ENCODE results near the gene FAR2.
A peak's percentile ranks its signal among the peaks of the same experiment; 100 is the strongest.

The FAR2 gene

DNA sequence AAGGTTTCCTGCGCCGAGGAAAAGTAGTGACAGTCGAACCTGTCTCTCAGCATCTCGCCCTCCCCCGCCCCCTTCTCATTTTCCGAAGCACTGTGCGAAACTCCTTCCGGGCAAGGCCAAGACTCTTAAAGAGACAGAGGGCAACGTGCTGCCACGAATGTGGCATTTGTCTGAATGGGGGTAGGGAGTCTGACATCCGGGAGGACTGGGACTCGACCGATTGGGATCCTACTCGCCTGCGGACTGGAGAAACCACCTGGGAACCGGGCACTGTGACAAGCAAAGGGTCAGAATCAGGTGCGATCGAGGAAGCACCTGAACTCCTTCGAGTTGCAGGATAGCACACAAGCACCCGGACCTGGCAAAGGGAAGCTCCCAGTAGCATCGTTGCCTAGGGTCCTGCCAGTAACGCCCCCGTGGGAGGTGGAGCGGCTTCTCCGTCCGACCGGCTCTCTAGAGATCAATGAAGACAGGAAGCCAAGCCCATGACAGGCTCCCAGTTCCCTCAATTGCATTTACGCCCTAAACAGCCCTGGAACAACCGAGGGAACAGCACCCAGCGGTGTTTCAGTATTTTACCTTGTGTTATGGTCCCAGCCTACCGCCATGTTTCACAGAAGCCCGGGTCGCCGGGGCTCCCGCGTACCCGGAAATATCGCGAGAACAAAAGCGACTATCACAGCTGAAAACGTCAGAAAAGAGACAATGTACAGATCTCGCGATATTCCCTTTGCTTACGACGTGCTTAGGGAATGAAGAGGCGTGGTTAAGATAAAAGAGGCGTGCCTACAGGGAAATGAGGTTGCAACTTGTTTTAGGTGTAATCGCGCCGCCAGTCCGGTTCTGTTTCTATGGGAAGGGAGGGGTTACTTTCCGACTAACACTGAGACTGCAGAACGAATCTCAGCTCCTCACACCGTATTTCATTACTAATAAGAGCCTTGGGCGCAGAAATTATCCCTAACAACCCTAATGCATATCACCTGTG, 231.8 kb downstream of the FAR2 start, which contains the start of gene ERGIC2 (continued):
- peak; percentile 33; the same call in 1 of the 2 replicates for TF ChIP-seq GLIS2 (tag by site-specific recombination; IDR thresholded peaks at IDR 0.05)
- no peak for TF ChIP-seq ZNF404 (tag by site-specific recombination; IDR thresholded peaks at IDR 0.05)
- no peak for TF ChIP-seq FEZF1 (tag by site-specific recombination; IDR thresholded peaks at IDR 0.05)
- TF ChIP-seq KLF7 (tag by site-specific recombination; IDR thresholded peaks at IDR 0.05; ENCODE audit: borderline replicate concordance), result no peak
- TF ChIP-seq ZNF596 (tag by site-specific recombination; IDR thresholded peaks at IDR 0.05), result no peak
- TF ChIP-seq ZNF777 (tag by site-specific recombination; IDR thresholded peaks at IDR 0.05; ENCODE audit: borderline replicate concordance), result no peak
- TF ChIP-seq ZNF677 (tag by site-specific recombination; IDR thresholded peaks at IDR 0.05), result no peak
- no peak for TF ChIP-seq ZNF350 (tag by site-specific recombination; IDR thresholded peaks at IDR 0.05)
- no peak for TF ChIP-seq ZNF366 (tag by site-specific recombination; conservative IDR thresholded peaks at IDR 0.05)
- TF ChIP-seq, protein P1, sequence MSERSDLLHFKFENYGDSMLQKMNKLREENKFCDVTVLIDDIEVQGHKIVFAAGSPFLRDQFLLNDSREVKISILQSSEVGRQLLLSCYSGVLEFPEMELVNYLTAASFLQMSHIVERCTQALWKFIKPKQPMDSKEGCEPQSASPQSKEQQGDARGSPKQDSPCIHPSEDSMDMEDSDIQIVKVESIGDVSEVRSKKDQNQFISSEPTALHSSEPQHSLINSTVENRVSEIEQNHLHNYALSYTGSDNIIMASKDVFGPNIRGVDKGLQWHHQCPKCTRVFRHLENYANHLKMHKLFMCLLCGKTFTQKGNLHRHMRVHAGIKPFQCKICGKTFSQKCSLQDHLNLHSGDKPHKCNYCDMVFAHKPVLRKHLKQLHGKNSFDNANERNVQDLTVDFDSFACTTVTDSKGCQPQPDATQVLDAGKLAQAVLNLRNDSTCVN (tag by site-specific recombination; optimal IDR thresholded peaks at IDR 0.05), result peak; percentile 32
- no peak for TF ChIP-seq ZNF140 (tag by site-specific recombination; IDR thresholded peaks at IDR 0.05)
- TF ChIP-seq, protein P2, sequence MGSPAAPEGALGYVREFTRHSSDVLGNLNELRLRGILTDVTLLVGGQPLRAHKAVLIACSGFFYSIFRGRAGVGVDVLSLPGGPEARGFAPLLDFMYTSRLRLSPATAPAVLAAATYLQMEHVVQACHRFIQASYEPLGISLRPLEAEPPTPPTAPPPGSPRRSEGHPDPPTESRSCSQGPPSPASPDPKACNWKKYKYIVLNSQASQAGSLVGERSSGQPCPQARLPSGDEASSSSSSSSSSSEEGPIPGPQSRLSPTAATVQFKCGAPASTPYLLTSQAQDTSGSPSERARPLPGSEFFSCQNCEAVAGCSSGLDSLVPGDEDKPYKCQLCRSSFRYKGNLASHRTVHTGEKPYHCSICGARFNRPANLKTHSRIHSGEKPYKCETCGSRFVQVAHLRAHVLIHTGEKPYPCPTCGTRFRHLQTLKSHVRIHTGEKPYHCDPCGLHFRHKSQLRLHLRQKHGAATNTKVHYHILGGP (tag by site-specific recombination; IDR thresholded peaks at IDR 0.05), result no peak
- no peak for TF ChIP-seq ZNF16 (tag by site-specific recombination; IDR thresholded peaks at IDR 0.05; ENCODE audit: low read depth)
- TF ChIP-seq ZNF791 (tag by site-specific recombination; IDR thresholded peaks at IDR 0.05), result no peak
- no peak for TF ChIP-seq ZNF558 (tag by site-specific recombination; IDR thresholded peaks at IDR 0.05)
- TF ChIP-seq ZNF19 (tag by site-specific recombination; IDR thresholded peaks at IDR 0.05; ENCODE audit: low read depth), result no peak
- TF ChIP-seq ZBTB21 (tag by site-specific recombination; IDR thresholded peaks at IDR 0.05), result peak; percentile 80
- TF ChIP-seq ZNF433 (tag by site-specific recombination; IDR thresholded peaks at IDR 0.05; ENCODE audit: low read depth), result no peak
- TF ChIP-seq MEIS1 (CRISPR knock-in tag; IDR thresholded peaks at IDR 0.05; ENCODE audit: borderline replicate concordance), result no peak
- no peak for TF ChIP-seq ZNF354C (tag by site-specific recombination; IDR thresholded peaks at IDR 0.05; ENCODE audit: borderline replicate concordance, low read depth)
- TF ChIP-seq ZNF202 (tag by site-specific recombination; IDR thresholded peaks at IDR 0.05; ENCODE audit: borderline replicate concordance), result no peak
- TF ChIP-seq, protein P3, sequence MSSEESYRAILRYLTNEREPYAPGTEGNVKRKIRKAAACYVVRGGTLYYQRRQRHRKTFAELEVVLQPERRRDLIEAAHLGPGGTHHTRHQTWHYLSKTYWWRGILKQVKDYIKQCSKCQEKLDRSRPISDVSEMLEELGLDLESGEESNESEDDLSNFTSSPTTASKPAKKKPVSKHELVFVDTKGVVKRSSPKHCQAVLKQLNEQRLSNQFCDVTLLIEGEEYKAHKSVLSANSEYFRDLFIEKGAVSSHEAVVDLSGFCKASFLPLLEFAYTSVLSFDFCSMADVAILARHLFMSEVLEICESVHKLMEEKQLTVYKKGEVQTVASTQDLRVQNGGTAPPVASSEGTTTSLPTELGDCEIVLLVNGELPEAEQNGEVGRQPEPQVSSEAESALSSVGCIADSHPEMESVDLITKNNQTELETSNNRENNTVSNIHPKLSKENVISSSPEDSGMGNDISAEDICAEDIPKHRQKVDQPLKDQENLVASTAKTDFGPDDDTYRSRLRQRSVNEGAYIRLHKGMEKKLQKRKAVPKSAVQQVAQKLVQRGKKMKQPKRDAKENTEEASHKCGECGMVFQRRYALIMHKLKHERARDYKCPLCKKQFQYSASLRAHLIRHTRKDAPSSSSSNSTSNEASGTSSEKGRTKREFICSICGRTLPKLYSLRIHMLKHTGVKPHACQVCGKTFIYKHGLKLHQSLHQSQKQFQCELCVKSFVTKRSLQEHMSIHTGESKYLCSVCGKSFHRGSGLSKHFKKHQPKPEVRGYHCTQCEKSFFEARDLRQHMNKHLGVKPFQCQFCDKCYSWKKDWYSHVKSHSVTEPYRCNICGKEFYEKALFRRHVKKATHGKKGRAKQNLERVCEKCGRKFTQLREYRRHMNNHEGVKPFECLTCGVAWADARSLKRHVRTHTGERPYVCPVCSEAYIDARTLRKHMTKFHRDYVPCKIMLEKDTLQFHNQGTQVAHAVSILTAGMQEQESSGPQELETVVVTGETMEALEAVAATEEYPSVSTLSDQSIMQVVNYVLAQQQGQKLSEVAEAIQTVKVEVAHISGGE (tag by site-specific recombination; conservative IDR thresholded peaks at IDR 0.05; ENCODE audit: low read depth), result peak; percentile 85
- TF ChIP-seq ZFP41 (tag by site-specific recombination; IDR thresholded peaks at IDR 0.05; ENCODE audit: borderline replicate concordance), result no peak
- no peak for TF ChIP-seq OVOL3 (tag by site-specific recombination; IDR thresholded peaks at IDR 0.05)
- no peak for TF ChIP-seq ZNF155 (tag by site-specific recombination; IDR thresholded peaks at IDR 0.05)
- TF ChIP-seq KLF8 (tag by site-specific recombination; IDR thresholded peaks at IDR 0.05), result peak; percentile 59; the same call in 1 of the 2 replicates
- TF ChIP-seq ZFHX2 (tag by site-specific recombination; conservative IDR thresholded peaks at IDR 0.05), result peak; percentile 45; the same call in 1 of the 2 replicates
- TF ChIP-seq ZNF324 (tag by site-specific recombination; IDR thresholded peaks at IDR 0.05), result no peak
- TF ChIP-seq, protein P4, sequence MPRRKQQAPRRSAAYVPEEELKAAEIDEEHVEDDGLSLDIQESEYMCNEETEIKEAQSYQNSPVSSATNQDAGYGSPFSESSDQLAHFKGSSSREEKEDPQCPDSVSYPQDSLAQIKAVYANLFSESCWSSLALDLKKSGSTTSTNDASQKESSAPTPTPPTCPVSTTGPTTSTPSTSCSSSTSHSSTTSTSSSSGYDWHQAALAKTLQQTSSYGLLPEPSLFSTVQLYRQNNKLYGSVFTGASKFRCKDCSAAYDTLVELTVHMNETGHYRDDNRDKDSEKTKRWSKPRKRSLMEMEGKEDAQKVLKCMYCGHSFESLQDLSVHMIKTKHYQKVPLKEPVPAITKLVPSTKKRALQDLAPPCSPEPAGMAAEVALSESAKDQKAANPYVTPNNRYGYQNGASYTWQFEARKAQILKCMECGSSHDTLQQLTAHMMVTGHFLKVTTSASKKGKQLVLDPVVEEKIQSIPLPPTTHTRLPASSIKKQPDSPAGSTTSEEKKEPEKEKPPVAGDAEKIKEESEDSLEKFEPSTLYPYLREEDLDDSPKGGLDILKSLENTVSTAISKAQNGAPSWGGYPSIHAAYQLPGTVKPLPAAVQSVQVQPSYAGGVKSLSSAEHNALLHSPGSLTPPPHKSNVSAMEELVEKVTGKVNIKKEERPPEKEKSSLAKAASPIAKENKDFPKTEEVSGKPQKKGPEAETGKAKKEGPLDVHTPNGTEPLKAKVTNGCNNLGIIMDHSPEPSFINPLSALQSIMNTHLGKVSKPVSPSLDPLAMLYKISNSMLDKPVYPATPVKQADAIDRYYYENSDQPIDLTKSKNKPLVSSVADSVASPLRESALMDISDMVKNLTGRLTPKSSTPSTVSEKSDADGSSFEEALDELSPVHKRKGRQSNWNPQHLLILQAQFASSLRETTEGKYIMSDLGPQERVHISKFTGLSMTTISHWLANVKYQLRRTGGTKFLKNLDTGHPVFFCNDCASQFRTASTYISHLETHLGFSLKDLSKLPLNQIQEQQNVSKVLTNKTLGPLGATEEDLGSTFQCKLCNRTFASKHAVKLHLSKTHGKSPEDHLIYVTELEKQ (tag by site-specific recombination; IDR thresholded peaks at IDR 0.05; ENCODE audit: borderline replicate concordance), result no peak
- no peak for TF ChIP-seq ZNF423 (tag by site-specific recombination; IDR thresholded peaks at IDR 0.05)
- TF ChIP-seq ZNF560 (tag by site-specific recombination; IDR thresholded peaks at IDR 0.05; ENCODE audit: borderline replicate concordance), result no peak
